GM18519 (cell line): Measurements from ENCODE around the gene TAB2.
"Not testable (repeated sequence)": the region's sequence is repeated elsewhere in the genome, so short reads cannot be mapped to it uniquely, and the experiment has no call there.

ENCODE experiments used
- ATAC-seq: cut with Tn5 transposase; IDR thresholded peaks from one replicate; pipeline ENCODE4 v1.9.1; 2021; ENCODE audit warnings: mild to moderate bottlenecking, moderate library complexity; ENCODE audit not compliant: unreplicated experiment, low FRiP score

The TAB2 gene

DNA sequence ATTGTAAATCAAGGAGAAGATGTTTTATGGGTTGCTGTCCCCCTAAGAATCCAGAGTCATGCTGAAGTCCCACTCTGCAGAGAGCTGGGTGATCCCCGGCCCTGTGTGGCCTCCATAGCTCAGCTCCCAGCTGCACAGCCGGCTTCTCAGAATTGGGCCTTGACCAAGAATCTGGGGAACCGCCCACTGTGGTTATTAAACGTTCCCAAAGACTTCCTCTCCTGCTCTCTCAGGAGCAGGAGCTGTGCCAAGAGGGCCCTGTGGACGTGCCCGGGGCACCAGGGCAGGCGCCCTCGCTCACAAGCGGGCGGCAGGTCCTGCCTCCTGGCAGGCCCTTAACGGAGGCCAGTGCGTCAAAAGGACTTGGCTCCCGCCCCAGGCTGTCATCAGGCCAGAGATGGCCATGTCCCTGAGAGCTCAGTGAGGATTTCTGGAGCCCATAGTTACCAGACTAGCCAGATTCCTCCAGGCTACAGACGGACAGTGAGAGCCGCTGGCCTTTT lies 136.9 kb downstream of the TAB2 start:
- no peak for ATAC-seq

DNA sequence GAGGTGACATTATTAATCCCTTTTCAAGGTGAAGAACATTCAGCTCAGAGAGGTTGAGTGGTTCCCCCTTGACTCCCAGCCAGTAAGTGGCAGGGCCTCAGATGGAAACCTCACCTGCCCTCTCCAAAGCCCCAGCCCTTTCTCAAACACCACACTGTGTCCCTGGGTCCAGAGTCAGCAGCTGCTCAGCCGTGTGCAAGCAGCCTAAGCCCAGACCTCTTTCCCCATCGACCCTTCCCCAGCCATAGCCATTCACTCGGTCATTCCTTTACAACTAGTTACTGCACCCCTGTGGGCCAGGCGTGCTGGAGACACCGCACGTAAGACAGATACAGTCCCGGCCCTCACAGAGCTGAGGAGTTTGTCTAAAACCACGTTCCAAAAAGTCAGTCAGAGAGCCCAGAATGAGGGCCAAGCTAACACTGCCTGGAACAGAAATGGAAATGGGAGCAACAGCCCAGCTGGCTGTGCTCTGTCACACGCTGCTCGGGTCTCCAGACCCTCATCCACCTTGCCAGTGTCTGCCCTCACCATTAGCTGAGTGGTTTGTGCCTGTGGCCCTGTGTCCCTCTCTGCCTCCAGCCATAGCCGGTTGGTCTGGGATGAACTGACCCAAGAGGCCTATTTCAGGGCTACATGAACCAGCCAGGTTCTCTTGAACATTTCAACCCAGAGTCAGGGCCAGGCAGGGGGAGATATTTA lies 137.7 kb downstream of the TAB2 start:
- no peak for ATAC-seq

DNA sequence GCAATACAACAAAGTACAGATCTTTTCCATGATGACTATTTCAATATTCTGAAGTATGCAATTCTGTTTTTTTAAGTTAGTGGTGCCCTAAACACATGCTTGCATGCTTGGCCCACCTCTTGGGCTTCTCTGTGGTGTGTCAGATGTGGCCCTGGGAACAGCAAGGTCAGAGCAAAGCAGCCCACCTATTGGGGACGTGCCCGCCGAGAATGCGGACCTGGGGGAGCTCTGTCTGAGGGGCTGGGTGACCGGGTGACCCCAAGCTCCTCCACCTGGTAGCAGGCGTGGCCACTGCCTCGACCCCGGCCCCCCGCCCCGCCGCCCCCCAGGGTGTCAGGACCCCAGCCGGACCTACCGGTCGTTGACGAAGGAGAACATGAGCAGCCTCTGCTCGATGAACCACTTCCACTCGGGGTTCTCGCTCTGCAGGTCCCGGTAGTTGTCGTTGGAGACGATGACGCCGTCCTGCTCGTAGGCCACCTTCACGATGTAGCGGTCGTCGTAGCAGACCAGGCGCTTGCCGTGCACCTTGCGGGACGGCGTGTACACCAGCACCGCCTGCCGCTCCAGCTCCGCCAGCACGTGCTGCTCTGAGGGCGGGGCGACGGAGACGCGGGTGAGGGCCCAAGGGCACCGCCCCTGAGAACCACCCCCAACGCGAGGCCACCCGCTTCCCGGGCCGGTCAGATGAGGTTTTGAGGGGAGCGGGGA lies 139.0 kb downstream of the TAB2 start:
- no peak for ATAC-seq

DNA sequence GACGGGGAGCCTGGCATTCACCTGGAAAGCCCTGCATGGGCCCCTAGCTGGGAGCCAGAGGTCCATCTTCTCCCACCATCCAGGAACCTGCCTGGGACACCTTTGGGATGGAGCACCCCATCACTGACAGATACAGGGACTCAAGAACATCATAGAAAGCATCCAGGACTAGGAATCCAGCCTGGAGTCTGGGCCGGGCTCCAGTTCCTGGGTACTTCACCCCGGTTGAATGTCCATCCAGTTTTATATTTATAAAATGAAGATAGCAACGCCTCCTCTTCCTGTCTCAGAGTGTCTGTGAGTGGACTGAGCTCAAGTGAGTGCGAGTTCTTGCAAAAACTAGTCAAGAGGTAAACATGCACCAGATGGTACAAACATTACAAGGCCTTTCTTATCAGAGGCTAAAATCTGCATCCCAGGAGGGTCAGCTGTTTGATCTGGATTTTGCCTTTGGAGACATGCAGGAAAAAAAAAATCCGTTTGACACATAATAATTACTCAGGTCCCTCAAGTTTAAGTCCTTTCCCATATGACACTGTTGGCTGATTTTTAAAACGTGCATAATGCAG lies 139.9 kb downstream of the TAB2 start:
- no peak for ATAC-seq

DNA sequence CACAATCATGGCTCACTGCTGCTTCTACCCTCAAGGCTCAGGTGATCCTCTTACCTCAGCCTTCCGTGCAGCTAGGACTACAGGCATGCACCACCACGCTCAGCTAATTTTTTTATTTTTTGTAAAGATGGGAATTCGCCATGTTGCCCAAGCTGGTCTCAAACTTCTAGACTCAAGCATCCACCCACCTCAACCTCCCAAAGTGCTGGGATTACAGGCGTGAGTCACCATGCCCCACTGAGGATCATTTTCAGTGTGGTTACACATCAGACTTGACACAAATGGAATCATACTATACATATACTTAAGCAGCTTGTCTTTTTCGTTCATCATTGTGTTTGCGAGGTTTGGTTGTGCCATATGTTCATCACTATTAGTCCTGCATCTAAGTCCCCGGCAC lies 140.7 kb downstream of the TAB2 start:
- ATAC-seq: no peak

DNA sequence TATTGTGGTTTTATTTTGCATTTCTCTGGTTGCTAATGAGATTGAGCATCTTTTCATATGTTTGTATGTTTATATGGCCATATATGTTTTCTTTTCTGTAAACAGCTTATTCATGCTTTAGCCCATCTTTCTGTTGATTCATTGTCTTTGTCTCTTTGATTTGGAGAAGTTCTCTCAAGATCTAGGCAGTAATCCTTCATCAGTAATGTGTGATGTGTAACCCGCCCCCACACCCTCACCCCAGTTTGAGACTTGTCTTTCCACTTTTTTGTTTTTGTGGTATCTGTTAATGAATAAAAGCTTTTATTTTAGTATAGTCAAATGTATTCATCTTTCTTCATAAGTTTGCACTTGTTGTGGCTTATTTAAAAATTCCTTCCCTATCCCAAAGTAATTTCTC lies 141.3 kb downstream of the TAB2 start:
- ATAC-seq: no peak

DNA sequence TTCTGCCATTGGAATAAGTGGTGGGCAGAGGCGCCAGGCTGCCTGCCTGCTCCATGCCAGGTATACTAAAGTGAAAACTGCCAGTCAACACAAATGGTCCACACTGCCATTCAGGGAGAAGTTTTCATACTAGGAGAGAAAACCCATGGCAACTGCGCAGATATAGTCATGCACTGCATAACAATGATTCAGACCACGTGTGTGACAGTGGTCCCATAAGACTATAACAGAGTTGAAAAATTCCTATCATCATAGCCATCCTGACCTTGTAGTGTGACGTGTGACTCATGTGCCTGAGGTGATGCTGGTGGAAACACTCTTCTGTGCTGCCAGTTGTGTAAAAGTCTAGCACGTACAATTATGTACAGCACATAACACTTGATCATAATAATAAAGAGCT lies 142.2 kb downstream of the TAB2 start:
- no peak for ATAC-seq

DNA sequence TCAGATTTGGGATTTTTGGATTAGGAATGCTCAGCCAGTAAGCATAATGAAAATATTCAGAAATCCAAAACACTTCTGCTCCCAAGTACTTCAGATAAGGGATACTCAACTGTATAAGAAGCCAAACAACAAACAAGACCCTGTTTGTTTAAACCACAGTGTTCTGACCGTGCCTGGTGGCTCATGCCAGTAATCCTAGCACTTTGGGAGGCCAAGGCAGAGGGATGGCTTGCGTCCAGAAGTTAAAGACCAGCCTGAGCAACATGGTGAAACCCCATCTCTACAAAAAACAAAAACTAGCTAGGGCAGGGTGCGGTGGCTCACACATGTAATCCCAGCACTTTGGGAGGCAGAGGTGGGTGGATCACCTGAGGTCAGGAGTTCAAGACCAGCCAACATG lies 142.7 kb downstream of the TAB2 start:
- not testable (repeated sequence) for ATAC-seq
